ENCODE measurements around the gene MRS2.
"Not testable (repeated sequence)": the region's sequence is repeated elsewhere in the genome, so short reads cannot be mapped to it uniquely, and the experiment has no call there.

MRS2 gene

DNA sequence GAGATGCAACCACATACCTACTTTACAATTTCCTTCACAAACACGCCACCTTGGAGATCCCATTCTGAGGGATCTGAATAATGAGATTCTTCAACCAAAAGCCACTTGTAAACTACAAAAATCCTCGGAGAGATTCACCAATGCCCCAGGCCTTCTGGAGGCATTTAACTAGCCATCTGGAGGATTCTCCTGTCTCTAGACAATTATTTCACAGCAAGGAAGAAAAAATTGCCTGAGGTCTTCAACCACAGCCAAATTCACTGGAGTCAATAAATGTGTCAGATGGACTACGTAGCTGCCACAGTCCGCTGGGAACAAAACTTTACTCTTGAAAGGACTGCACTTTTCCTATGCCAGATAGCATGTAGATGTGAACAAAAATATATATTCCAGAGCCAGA, 25.9 kb upstream of the MRS2 start:
- Histone ChIP-seq H3K9ac (ENCODE audit: low read length) (no peak overlapping the region), H3K4me1 (ENCODE audit: control insufficient read depth, insufficient read depth, low read length) (no peaks in the 10 kb centered on the region), H3K36me3 (ENCODE audit: control insufficient read depth, insufficient read depth, low read length) (no peaks in the 10 kb centered on the region), H3K27me3 (ENCODE audit: control insufficient read depth, insufficient read depth, low read length) (no peaks in the 10 kb centered on the region), H3K27ac (ENCODE audit: low read depth, low read length) (no peak overlapping the region), H3K4me3 (ENCODE audit: low read length) (no peak overlapping the region)

DNA sequence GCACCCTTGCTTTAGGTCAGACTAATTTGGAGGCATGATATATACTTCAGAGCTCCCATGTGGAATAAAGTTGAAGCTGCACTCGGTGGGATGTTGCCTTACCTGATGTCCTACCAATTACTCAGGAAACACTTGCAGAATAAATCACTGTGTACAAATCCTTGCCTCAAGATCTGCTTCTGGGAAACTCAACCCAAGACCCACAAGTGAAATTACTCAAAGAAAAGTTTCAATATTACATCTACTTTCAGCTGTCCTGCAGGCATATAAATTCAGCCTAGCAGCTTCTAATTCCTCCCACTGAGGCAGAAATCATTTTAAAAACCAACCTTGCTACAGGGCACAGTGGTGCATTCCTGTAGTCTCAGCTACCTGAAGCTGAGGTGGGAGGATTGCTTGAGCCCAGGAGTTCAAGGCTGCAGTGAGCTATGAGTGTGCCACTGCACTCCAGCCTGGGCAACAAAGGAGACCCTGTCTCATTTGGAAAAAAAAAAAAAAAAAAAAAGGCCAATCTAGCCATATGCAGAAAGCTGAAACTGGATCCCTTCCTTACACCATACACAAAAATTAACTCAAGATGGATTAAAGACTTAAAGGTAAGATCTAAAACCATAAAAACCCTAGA, 24.2 kb upstream of the MRS2 start:
- Histone ChIP-seq H3K36me3 (ENCODE audit: control insufficient read depth, insufficient read depth, low read length) (no peaks in the 10 kb centered on the region), H3K4me3 (ENCODE audit: low read length) (no peak overlapping the region), H3K27ac (ENCODE audit: low read depth, low read length) (no peak overlapping the region), H3K4me1 (ENCODE audit: control insufficient read depth, insufficient read depth, low read length) (no peaks in the 10 kb centered on the region), H3K9ac (ENCODE audit: low read length) (no peak overlapping the region), H3K27me3 (ENCODE audit: control insufficient read depth, insufficient read depth, low read length) (no peaks in the 10 kb centered on the region)

DNA sequence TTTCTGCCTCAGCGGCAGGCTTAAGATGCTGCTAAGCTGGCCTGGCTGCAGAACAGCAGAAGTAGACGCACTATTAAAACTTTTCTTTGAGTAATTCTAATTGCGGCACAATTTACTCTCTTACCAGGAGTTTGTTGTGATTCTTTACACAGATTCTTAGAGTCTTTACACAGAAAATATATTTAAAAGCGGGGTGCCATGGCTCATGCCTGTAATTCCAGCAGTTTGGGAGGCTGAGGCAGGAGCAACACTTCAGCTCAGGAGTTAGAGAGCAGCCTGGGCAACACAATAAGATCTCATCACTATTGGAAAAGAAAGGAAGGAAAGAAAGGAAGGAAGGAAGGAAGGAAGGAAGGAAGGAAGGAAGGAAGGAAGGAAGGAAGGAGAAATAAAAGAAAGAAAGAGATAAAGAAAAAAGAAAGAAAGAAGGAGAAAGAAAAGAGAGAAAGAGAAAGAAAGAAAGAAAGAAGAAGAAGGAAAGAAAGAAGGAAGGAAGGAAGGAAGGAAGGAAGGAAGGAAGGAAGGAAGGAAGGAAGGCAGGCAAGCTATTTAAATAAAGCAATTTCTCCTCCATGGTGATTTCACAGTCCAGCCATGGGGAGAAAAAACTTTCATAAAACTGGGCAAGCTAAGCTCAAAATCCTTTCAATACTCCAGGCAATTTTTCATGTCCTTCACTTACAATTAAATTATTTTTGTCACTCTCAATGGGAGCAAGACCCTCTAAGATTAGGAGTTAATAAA, 21.1 kb upstream of the MRS2 start:
- no peaks in the 10 kb centered on the region for H3K4me1 ChIP-seq (ENCODE audit: control insufficient read depth, insufficient read depth, low read length)
- H3K9ac ChIP-seq (ENCODE audit: low read length): no peak overlapping the region
- H3K27ac ChIP-seq (ENCODE audit: low read depth, low read length): no peak overlapping the region
- no peaks in the 10 kb centered on the region for H3K36me3 ChIP-seq (ENCODE audit: control insufficient read depth, insufficient read depth, low read length)
- no peaks in the 10 kb centered on the region for H3K27me3 ChIP-seq (ENCODE audit: control insufficient read depth, insufficient read depth, low read length)
- no peak overlapping the region for H3K4me3 ChIP-seq (ENCODE audit: low read length)

DNA sequence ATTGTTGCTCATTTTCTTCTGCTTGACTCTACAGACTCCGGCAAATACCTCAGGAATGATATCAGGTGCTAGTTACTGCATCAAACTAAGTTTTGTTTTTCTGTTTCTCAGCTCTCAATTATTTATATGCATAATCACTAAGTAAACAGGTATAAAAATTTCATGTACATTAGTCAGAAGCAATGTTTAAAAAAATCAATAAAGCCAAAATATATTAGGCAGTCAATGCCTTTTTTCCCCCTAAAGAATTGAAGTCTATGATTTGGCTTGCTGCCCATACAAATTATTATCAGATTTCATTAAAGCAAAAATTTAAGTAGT, 20.6 kb upstream of the MRS2 start:
- Histone ChIP-seq H3K27ac (ENCODE audit: low read depth, low read length) (no peak overlapping the region), H3K27me3 (ENCODE audit: control insufficient read depth, insufficient read depth, low read length) (no peaks in the 10 kb centered on the region), H3K4me1 (ENCODE audit: control insufficient read depth, insufficient read depth, low read length) (no peaks in the 10 kb centered on the region), H3K36me3 (ENCODE audit: control insufficient read depth, insufficient read depth, low read length) (no peaks in the 10 kb centered on the region), H3K9ac (ENCODE audit: low read length) (no peak overlapping the region), H3K4me3 (ENCODE audit: low read length) (no peak overlapping the region)

DNA sequence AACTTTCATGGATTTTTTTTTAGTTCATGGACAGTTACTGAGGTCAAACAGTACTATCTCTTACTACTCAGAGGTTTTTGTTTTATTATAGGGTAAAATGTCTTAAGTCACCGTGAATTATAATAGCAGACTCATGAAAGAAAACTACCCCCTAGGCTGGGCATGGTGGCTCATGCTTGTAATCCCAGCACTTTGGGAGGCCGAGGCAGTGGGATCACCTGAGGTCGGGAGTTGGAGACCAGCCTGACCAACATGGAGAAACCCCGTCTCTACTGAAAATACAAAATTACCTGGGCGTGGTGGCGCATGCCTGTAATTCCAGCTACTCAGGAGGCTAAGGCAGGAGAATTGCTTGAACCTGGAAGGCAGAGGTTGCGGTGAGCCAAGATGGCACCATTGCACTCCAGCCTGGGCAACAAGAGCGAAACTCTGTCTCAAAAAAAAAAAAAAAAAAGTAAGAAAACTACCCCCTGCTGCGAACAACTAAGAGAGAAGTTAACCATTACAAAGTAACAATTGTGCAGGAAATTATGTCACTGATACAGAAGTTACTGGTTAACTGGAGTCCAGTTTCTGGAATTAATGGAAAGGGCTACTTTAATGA, 19.7 kb upstream of the MRS2 start:
- H3K4me1 ChIP-seq (ENCODE audit: control insufficient read depth, insufficient read depth, low read length); H3K9ac ChIP-seq (ENCODE audit: low read length); H3K36me3 ChIP-seq (ENCODE audit: control insufficient read depth, insufficient read depth, low read length); H3K4me3 ChIP-seq (ENCODE audit: low read length); H3K27me3 ChIP-seq (ENCODE audit: control insufficient read depth, insufficient read depth, low read length); H3K27ac ChIP-seq (ENCODE audit: low read depth, low read length): not testable (repeated sequence)

DNA sequence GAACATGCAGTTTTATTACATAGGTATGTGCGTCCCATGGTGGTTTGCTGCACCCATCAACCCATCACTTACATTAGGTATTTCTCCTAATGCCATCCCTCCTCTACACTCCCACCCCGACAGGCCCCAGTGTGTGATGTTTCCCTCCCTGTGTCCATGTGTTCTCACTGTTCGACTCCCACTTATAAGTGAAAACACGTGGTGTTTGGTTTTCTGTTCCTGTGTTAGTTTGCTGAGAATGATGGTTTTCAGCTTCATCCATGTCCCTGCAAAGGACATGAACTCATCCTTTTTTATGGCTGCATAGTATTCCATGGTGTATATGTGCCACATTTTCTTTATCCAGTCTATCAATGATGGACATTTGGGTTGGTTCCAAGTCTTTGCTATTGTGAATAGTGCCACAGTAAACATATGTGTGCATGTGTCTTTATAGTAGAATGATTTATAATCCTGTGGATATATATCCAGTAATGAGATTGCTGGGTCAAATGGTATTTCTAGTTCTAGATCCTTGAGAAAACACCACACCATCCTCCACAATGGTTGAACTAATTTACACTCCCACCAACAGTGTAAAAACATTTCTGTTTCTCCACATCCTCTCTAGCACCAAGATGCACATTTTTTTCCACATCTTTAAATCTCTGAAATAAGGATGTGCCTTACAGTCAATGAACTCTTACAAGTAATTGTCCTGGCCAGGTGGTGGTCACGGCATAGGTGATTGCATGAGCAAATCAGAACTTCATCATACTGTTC, 18.2 kb upstream of the MRS2 start:
- not testable (repeated sequence) for H3K4me3 ChIP-seq (ENCODE audit: low read length); H3K27ac ChIP-seq (ENCODE audit: low read depth, low read length); H3K9ac ChIP-seq (ENCODE audit: low read length); H3K27me3 ChIP-seq (ENCODE audit: control insufficient read depth, insufficient read depth, low read length); H3K4me1 ChIP-seq (ENCODE audit: control insufficient read depth, insufficient read depth, low read length); H3K36me3 ChIP-seq (ENCODE audit: control insufficient read depth, insufficient read depth, low read length)

DNA sequence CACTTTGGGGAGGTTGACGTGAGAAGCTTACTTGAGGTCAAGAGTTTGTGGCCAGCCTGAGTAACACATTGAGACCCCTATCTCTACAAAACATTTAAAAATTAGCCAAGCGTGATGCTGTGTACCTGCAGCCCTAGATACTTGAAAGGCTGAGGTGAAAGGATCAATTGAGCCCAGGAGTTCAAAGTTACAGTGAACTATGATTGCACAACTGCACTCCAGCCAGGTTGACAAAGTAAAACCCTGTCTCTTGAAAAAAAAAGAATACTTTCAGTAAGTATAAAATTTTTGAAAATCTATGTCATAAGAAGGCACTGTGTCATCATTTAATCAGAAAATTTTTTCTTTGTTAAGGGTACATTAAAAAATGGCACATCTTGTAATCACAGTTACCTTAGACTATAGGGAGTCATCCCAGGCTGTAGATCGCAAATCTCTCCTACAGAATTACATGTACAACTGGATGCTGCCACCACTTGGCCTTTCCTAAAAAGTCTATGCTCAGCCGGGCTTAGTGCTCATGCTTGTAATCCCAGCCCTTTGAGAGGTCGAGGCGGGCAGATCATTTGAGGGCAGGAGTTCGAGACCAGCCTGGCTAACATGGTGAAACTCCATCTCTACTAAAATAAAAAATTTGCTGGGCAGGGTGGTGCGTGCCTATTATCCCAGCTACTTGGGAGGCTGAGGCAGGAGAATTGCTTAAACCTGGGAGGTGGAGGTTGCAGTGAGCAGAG, 17.0 kb upstream of the MRS2 start:
- Histone ChIP-seq H3K27me3 (ENCODE audit: control insufficient read depth, insufficient read depth, low read length) (no peaks in the 10 kb centered on the region), H3K9ac (ENCODE audit: low read length) (no peak overlapping the region), H3K27ac (ENCODE audit: low read depth, low read length) (no peak overlapping the region), H3K4me3 (ENCODE audit: low read length) (no peak overlapping the region), H3K4me1 (ENCODE audit: control insufficient read depth, insufficient read depth, low read length) (no peaks in the 10 kb centered on the region), H3K36me3 (ENCODE audit: control insufficient read depth, insufficient read depth, low read length) (no peaks in the 10 kb centered on the region)

DNA sequence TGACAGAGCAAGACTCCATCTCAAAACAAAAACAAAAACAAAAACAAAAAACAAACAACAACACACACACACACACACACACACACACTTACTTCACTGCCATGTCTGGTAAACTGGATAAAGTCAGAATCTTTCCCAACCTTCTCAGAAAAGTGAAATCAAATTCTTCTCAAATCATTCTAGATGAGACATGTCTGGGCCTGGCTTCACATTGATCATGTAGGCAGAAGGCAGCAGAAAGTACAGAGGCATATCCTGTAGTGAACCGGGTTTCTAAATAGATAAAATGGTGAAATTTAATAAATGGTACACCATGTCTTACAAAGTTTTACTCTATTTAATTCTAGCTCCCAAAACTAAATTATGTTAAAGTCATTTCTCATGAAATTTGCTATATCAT, 14.9 kb upstream of the MRS2 start:
- Histone ChIP-seq H3K4me3 (ENCODE audit: low read length) (no peak overlapping the region), H3K9ac (ENCODE audit: low read length) (no peak overlapping the region), H3K4me1 (ENCODE audit: control insufficient read depth, insufficient read depth, low read length) (no peaks in the 10 kb centered on the region), H3K27me3 (ENCODE audit: control insufficient read depth, insufficient read depth, low read length) (no peaks in the 10 kb centered on the region), H3K36me3 (ENCODE audit: control insufficient read depth, insufficient read depth, low read length) (no peaks in the 10 kb centered on the region), H3K27ac (ENCODE audit: low read depth, low read length) (no peak overlapping the region)

DNA sequence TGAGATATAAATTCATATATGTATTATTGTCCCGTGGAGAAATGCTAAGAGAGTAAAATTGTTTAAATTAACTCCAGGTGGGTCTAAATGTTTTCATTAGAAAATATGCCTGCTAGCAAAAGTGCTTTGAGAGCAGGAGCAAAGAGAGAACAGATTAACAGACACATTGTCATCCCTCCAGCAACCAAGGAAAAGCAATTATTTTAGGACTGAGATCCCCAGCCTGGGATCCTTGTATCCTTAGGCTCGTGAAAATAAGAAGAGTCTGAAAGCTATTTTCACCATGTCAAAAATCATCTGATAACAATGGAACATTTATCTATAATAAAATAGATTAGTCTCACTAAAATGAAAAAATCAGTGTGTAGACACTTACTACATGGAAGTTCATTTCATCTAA, 11.5 kb upstream of the MRS2 start:
- Histone ChIP-seq H3K36me3 (ENCODE audit: control insufficient read depth, insufficient read depth, low read length) (no peaks in the 10 kb centered on the region), H3K27me3 (ENCODE audit: control insufficient read depth, insufficient read depth, low read length) (no peaks in the 10 kb centered on the region), H3K27ac (ENCODE audit: low read depth, low read length) (no peak overlapping the region), H3K4me1 (ENCODE audit: control insufficient read depth, insufficient read depth, low read length) (no peaks in the 10 kb centered on the region), H3K4me3 (ENCODE audit: low read length) (no peak overlapping the region), H3K9ac (ENCODE audit: low read length) (no peak overlapping the region)

DNA sequence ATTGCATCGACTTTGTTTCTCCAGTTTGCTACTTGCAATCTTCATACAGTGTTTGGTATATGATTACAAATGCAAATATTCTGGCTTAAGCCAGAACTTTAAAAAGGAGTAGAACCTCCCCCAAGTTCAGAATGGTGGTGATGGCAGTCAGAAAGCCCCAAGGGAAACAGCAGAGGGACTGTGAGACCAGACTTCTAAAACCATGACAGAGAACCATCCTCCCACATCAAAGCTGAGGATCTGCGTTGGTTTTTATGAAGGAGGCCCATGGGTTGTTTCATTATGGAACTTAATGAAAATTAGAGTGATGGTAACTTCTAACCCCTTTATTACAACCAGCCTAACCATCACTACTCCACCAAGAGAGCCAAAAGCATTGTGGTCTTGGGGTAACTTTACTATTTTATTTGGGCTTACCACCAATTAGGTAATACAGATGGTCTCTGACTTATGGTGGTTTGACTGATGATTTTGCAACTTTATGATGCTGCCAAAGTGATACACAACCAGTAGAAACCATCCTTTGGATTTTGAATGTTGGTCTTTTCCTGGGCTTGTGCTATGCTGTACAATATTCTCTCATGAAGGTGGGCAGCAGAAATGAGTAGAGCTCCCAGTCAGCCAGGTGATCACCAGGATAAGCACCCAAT, 10.9 kb upstream of the MRS2 start:
- Histone ChIP-seq H3K36me3 (ENCODE audit: control insufficient read depth, insufficient read depth, low read length) (no peaks in the 10 kb centered on the region), H3K27ac (ENCODE audit: low read depth, low read length) (no peak overlapping the region), H3K4me1 (ENCODE audit: control insufficient read depth, insufficient read depth, low read length) (no peaks in the 10 kb centered on the region), H3K4me3 (ENCODE audit: low read length) (no peak overlapping the region), H3K27me3 (ENCODE audit: control insufficient read depth, insufficient read depth, low read length) (no peaks in the 10 kb centered on the region), H3K9ac (ENCODE audit: low read length) (no peak overlapping the region)

DNA sequence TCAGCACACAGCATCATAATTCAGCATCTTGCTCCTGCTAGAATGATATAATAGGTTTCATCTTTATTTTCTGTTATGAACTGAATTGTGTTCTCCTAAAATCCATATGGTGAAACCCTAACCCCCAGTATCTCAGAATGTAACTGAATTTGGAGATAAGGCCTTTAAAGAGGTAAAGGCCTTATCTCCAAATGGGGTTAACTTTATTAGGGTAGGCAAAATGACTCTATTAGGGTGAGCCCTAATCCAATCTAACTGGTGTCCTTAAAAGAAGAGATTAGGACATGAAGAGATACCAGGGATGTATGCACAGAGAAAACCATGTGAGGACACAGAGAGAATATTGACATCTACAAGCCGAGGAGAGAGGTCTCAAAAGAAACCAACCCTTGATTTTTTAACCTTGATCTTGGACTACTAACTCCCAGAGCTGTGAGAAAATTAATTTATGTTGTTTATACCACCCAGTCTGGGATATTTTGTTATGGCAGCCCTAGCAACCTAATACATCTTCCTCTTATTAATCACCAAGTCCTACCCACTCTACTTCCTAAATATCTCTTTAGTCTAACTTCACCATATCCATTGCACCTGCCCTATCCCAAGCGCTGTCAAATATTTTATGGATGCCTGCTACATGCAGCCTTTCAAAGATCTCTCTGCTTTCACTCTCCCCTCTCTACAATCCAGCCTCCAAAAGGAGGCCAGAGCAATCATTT, 8.5 kb upstream of the MRS2 start:
- H3K4me3 ChIP-seq (ENCODE audit: low read length): no peak overlapping the region
- H3K27ac ChIP-seq (ENCODE audit: low read depth, low read length): no peak overlapping the region
- no peak overlapping the region for H3K9ac ChIP-seq (ENCODE audit: low read length)
- H3K27me3 ChIP-seq (ENCODE audit: control insufficient read depth, insufficient read depth, low read length): no peaks in the 10 kb centered on the region
- H3K4me1 ChIP-seq (ENCODE audit: control insufficient read depth, insufficient read depth, low read length): no peaks in the 10 kb centered on the region
- no peaks in the 10 kb centered on the region for H3K36me3 ChIP-seq (ENCODE audit: control insufficient read depth, insufficient read depth, low read length)

Measured in rectal smooth muscle tissue (tissue), 1 donor.